MM.1S (cell line): ENCODE data around the gene TPRG1.

Experiments
- DNase-seq: peaks from one replicate; pipeline ENCODE4 v3.0.0-alpha.2; 2015
- H2AFZ ChIP-seq: fragments of 300-600 bp; sonication (generic); 2 replicates; pipeline ENCODE4 v1.6.0; 2016; ENCODE audit warnings: antibody characterized with exemption, low read length
- H3F3A ChIP-seq: fragments of 300-600 bp; sonication (generic); 2 replicates; pipeline ENCODE4 v1.6.1; 2016; ENCODE audit warnings: mild to moderate bottlenecking, antibody characterized with exemption, low read length, moderate library complexity, mixed read lengths; ENCODE audit not compliant: insufficient read depth
- H3K27ac ChIP-seq: fragments of 300-600 bp; sonication (generic); 2 replicates; pipeline ENCODE4 v1.5.1; 2016; ENCODE audit warnings: mild to moderate bottlenecking, low read length
- H3K27me3 ChIP-seq: fragments of 300-600 bp; sonication (generic); replicated peaks from 2 replicates; pipeline ENCODE4 v1.6.0; 2016; ENCODE audit warnings: low read length; ENCODE audit not compliant: insufficient read depth
- H3K36me3 ChIP-seq: fragments of 300-600 bp; sonication (generic); replicated peaks from 2 replicates; pipeline ENCODE4 v1.6.1; 2016; ENCODE audit warnings: mild to moderate bottlenecking, low read length, mixed read lengths; ENCODE audit not compliant: insufficient read depth
- H3K4me1 ChIP-seq: fragments of 300-600 bp; sonication (generic); 2 replicates; pipeline ENCODE4 v1.6.1; 2016; ENCODE audit warnings: low read length, mixed read lengths
- H3K4me2 ChIP-seq: fragments of 300-600 bp; sonication (generic); 2 replicates; pipeline ENCODE4 v1.6.0; 2016; ENCODE audit warnings: low read depth, low read length
- H3K4me3 ChIP-seq: fragments of 300-600 bp; sonication (generic); 2 replicates; pipeline ENCODE4 v1.5.1; 2016; ENCODE audit warnings: low read length, mixed read lengths
- H3K79me2 ChIP-seq: fragments of 300-600 bp; sonication (generic); 2 replicates; pipeline ENCODE4 v1.6.1; 2016; ENCODE audit warnings: mixed run types, low read length, mixed read lengths
- H3K9ac ChIP-seq: fragments of 300-600 bp; sonication (generic); 2 replicates; pipeline ENCODE4 v1.6.1; 2016; ENCODE audit warnings: low read length, mixed read lengths
- H3K9me2 ChIP-seq: fragments of 300-600 bp; sonication (generic); replicated peaks from 2 replicates; pipeline ENCODE4 v1.6.1; 2016; ENCODE audit warnings: mild to moderate bottlenecking, low read length, mixed read lengths; ENCODE audit not compliant: insufficient read depth
- H3K9me3 ChIP-seq: fragments of 300-600 bp; sonication (generic); replicated peaks from 2 replicates; pipeline ENCODE4 v1.6.1; 2016; ENCODE audit warnings: mild to moderate bottlenecking, low read length, mixed read lengths; ENCODE audit not compliant: insufficient read depth
- H4K20me1 ChIP-seq: fragments of 300-600 bp; sonication (generic); 2 replicates; pipeline ENCODE4 v1.6.1; 2016; ENCODE audit warnings: mild to moderate bottlenecking, low read length, moderate library complexity, mixed read lengths; ENCODE audit not compliant: insufficient read depth
- EZH2 ChIP-seq: fragments of 300-600 bp; sonication (generic); optimal IDR thresholded peaks from 2 replicates; pipeline ENCODE3; 2017; ENCODE audit warnings: low read depth, mild to moderate bottlenecking, antibody characterized with exemption, low read length, mixed read lengths
- EZH2phosphoT487 ChIP-seq: fragments of 300-600 bp; sonication (generic); IDR thresholded peaks from 2 replicates; pipeline ENCODE4 v1.6.1; 2018; ENCODE audit warnings: antibody characterized with exemption, low read length
- TF ChIP-seq, protein P1 (sequence below): fragments of 300-600 bp; sonication (generic); IDR thresholded peaks from 2 replicates; pipeline ENCODE4 v1.5.1; 2016; ENCODE audit warnings: antibody characterized with exemption, low read length, mixed read lengths

Gene TPRG1

DNA sequence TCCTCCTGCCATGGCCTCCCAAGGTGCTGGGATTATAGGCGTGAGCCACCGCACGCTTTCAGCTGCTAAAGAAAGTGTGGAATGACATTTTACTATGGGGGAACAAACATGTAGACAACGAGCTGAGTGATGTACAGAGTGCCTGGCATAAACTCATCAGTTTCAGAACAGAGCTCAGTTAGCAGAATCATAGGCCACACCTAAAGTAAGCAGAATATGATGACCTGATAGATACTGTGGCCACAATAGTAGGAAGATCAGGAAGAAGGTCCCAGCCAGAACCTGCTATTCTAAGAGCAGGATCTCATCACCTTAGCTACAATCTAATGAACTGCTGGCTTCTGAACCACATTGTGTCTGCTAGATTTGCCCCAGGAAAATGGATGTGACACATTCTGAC is 158.3 kb downstream of the TPRG1 start:
- no peaks in the 10 kb centered on the region for H3K9me3 ChIP-seq
- H3K4me2 ChIP-seq = no peak overlapping the region
- no peak overlapping the region for H3K27ac ChIP-seq
- H3K4me1 ChIP-seq = peaks cover 7% of the 10 kb centered on the region
- no peaks in the 10 kb centered on the region for H3K9me2 ChIP-seq
- H3K79me2 ChIP-seq = no peaks in the 10 kb centered on the region
- no peaks in the 10 kb centered on the region for H3K36me3 ChIP-seq
- no peaks in the 10 kb centered on the region for H4K20me1 ChIP-seq
- H3K27me3 ChIP-seq = no peaks in the 10 kb centered on the region
- H3F3A ChIP-seq = peaks cover 2% of the 10 kb centered on the region
- DNase-seq = no peak
- no peak overlapping the region for H2AFZ ChIP-seq
- no peak overlapping the region for H3K4me3 ChIP-seq
- H3K9ac ChIP-seq = no peak overlapping the region
- TF ChIP-seq EZH2 (no peak), EZH2phosphoT487 (no peak)
- TF ChIP-seq, protein P1, sequence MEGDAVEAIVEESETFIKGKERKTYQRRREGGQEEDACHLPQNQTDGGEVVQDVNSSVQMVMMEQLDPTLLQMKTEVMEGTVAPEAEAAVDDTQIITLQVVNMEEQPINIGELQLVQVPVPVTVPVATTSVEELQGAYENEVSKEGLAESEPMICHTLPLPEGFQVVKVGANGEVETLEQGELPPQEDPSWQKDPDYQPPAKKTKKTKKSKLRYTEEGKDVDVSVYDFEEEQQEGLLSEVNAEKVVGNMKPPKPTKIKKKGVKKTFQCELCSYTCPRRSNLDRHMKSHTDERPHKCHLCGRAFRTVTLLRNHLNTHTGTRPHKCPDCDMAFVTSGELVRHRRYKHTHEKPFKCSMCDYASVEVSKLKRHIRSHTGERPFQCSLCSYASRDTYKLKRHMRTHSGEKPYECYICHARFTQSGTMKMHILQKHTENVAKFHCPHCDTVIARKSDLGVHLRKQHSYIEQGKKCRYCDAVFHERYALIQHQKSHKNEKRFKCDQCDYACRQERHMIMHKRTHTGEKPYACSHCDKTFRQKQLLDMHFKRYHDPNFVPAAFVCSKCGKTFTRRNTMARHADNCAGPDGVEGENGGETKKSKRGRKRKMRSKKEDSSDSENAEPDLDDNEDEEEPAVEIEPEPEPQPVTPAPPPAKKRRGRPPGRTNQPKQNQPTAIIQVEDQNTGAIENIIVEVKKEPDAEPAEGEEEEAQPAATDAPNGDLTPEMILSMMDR = no peak

DNA sequence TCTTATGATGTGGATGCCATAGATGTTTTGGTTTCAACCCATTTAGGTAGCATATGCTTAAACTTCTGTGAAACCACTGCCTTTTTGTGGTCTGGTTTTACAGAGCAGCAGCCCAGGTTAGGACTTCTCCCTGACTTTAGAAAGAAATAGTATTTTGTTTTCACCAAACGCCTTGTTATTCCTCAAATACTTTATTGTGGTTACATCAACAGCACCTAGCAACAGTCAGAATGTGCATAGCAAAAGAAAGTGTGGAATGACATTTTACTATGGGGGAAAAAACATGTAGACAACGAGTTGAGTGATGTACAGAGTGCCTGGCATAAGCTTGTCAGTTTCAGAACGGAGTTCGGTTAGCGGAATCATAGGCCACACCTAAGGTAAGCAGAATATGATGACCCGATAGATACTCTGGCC is 159.2 kb downstream of the TPRG1 start:
- H2AFZ ChIP-seq = no peak overlapping the region
- no peak overlapping the region for H3K9ac ChIP-seq
- TF ChIP-seq EZH2phosphoT487 (no peak), EZH2 (no peak)
- TF ChIP-seq, protein P1 = no peak

DNA sequence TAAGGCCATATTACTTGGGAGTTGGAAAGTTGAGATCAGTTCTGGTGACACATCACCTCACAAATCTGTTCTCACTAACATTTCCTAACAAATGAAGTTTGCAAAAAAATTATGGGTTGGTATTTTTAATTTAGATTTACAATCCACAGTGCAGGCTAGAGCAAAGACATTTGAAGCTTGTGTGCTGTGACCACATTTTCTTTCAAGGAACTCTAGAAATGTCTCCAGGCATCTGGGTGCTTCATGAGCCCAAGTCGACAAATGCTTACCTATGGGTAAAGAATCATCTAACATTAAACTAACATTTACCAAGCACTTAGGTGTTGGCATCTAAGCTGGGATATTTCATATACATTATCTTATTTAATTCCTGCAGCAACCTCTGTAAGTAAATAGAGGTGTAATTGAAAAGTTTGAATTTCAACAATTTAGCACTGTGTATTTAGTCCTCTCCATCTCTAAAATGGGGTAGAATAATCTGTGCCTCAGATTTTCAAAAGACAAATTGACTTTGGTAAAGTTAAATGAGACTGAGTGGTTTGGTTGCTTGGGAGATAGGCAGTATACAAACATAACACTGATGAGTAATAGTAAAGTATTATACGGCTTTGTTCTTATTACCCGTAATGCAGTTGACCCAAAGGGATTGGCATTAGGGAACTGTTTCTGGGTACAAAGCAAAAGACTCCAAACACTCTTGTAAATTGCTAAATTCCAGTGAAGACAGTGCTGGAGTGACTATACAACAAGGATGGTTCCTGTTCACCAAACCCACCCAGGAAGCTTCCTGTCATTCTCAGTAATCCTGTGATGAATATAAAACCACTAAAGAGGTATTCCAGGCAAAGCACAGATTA is 162.5 kb downstream of the TPRG1 start:
- Histone ChIP-seq H3K4me3 (no peak overlapping the region), H3K36me3 (no peaks in the 10 kb centered on the region), H3K4me2 (no peak overlapping the region), H3K27me3 (no peaks in the 10 kb centered on the region), H3K9me3 (no peaks in the 10 kb centered on the region), H3F3A (no peaks in the 10 kb centered on the region), H3K27ac (no peak overlapping the region), H4K20me1 (no peaks in the 10 kb centered on the region), H3K9ac (no peak overlapping the region), H3K9me2 (no peaks in the 10 kb centered on the region), H2AFZ (no peak overlapping the region), H3K79me2 (no peaks in the 10 kb centered on the region), H3K4me1 (no peaks in the 10 kb centered on the region)
- TF ChIP-seq, protein P1 = no peak
- TF ChIP-seq EZH2phosphoT487 (no peak), EZH2 (no peak)
- DNase-seq = no peak

More for the DNA sequence above, 159.2 kb downstream of the TPRG1 start:
- H3K4me3 ChIP-seq = no peak overlapping the region
- H3K4me2 ChIP-seq = no peak overlapping the region
- H3K36me3 ChIP-seq = no peaks in the 10 kb centered on the region
- H3F3A ChIP-seq = no peaks in the 10 kb centered on the region
- H3K9me3 ChIP-seq = no peaks in the 10 kb centered on the region
- no peak for DNase-seq
- no peaks in the 10 kb centered on the region for H3K9me2 ChIP-seq
- H3K79me2 ChIP-seq = no peaks in the 10 kb centered on the region
- H3K4me1 ChIP-seq = no peaks in the 10 kb centered on the region
- H3K27ac ChIP-seq = no peak overlapping the region
- H3K27me3 ChIP-seq = no peaks in the 10 kb centered on the region
- no peaks in the 10 kb centered on the region for H4K20me1 ChIP-seq
